ENCODE data around the gene MPZ.

The MPZ gene

DNA sequence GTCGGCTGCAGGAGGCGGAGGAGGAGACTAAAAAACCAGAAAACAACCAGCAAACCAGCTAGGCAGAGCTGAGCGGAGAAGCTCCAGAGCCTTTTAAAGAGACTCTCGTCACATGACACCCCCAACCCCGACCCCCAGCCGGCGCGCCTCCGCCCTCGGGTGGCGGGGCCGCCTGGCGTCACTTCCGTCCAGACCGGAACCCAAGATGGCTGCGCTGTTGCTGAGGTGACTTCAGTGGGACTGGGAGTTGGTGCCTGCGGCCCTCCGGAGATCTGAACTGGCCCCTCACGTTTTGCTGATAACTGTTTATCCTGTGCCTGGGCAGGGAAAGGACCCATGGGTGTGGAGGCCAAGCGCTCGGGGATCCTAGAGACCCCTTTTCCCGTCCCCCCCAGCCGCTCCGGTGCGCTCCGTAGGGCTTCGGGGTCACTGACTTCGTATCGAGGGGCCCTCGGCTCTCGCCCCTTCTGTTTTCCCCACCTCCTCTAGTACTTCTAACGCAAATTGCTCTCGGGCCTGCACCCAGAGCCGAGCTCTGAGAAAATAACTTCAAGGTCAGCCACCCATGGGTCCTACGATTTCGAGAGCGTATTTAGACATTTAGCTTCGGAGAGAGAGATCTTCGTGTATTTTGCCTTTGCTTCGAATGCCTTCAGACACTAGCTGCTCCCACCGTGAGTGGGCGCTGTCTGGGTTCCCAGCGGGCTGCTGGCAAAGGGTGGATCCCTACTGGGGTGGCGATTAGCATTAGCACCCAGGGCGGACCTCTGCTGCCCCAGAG, 4.6 kb upstream of the MPZ start, which contains the start of gene SDHC:
TSS of gene SDHC (plus strand) at position 181 of the 781 bp plus-strand sequence. CDS start at position 206, 25 bp downstream.
- ChIA-PET CTCF (interaction anchor here (0.6 to 2.0 kb wide), 10 partner anchors 12 to 112 kb away, joined by 3 to 9 read pairs (median 3); partner anchors contain the start of genes CFAP126, NDUFS2 and TOMM40L), POLR2A (interaction anchor here (0.6 to 2.4 kb wide), 10 partner anchors 8 to 156 kb away, joined by 3 to 11 read pairs (median 4); partner anchors contain the start of genes PCP4L1 and TOMM40L)
- Histone ChIP-seq H3K4me1 (ENCODE audit: control insufficient read depth, insufficient read depth, low read length) (0 out of 2 replicates have a peak, but pooled peaks cover 4% of the 10 kb centered on the region), H3K9me3 (ENCODE audit: control insufficient read depth, insufficient read depth, low read depth, low read length) (no peaks in the 10 kb centered on the region), H3K4me3 (ENCODE audit: low read depth, low read length) (peak within 1 kb of the TSS; percentile 92), H3K36me3 (ENCODE audit: control insufficient read depth in 2 of 2, insufficient read depth in 1 of 2, low read length in 2 of 2) (peaks cover 1 to 2% of the 10 kb centered on the region in 2 experiments; a peak in 2 of 3 replicates), H3K27ac (ENCODE audit: extremely low read depth, low read depth, low read length) (peak within 1 kb of the TSS; percentile 69)
- no peak for TF ChIP-seq ZNF48 (tag by site-specific recombination; IDR thresholded peaks at IDR 0.05)
- no peak for TF ChIP-seq ZNF112 (tag by site-specific recombination; IDR thresholded peaks at IDR 0.05)
- TF ChIP-seq MYNN (tag by site-specific recombination; IDR thresholded peaks at IDR 0.05; ENCODE audit: borderline replicate concordance) = no peak
- TF ChIP-seq, protein P1, sequence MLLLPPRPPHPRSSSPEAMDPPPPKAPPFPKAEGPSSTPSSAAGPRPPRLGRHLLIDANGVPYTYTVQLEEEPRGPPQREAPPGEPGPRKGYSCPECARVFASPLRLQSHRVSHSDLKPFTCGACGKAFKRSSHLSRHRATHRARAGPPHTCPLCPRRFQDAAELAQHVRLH (tag by site-specific recombination; IDR thresholded peaks at IDR 0.05) = 0 out of 2 replicates have a peak, but pooled peaks have one; percentile 46
- no peak for TF ChIP-seq ZFP37 (tag by site-specific recombination; IDR thresholded peaks at IDR 0.05)
- no peak for TF ChIP-seq ZFP3 (tag by site-specific recombination; IDR thresholded peaks at IDR 0.05; ENCODE audit: low read depth)
- no peak for TF ChIP-seq ZNF155 (tag by site-specific recombination; IDR thresholded peaks at IDR 0.05)
- TF ChIP-seq ZNF366 (tag by site-specific recombination; conservative IDR thresholded peaks at IDR 0.05) = no peak
- TF ChIP-seq, protein P2, sequence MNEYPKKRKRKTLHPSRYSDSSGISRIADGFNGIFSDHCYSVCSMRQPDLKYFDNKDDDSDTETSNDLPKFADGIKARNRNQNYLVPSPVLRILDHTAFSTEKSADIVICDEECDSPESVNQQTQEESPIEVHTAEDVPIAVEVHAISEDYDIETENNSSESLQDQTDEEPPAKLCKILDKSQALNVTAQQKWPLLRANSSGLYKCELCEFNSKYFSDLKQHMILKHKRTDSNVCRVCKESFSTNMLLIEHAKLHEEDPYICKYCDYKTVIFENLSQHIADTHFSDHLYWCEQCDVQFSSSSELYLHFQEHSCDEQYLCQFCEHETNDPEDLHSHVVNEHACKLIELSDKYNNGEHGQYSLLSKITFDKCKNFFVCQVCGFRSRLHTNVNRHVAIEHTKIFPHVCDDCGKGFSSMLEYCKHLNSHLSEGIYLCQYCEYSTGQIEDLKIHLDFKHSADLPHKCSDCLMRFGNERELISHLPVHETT (tag by site-specific recombination; IDR thresholded peaks at IDR 0.05) = peak; percentile 74
- no peak for TF ChIP-seq ZNF23 (tag by site-specific recombination; IDR thresholded peaks at IDR 0.05; ENCODE audit: borderline replicate concordance)
- TF ChIP-seq ZNF292 (tag by site-specific recombination; IDR thresholded peaks at IDR 0.05; ENCODE audit: borderline replicate concordance, low read depth) = no peak
- TF ChIP-seq ZNF660 (tag by site-specific recombination; IDR thresholded peaks at IDR 0.05) = peak; percentile 49; the same call in 1 of the 2 replicates
- TF ChIP-seq RBAK (tag by site-specific recombination; IDR thresholded peaks at IDR 0.05) = no peak
- TF ChIP-seq KLF16 (tag by site-specific recombination; IDR thresholded peaks at IDR 0.05) = peak; percentile 80; the same call in 1 of the 2 replicates
- TF ChIP-seq ZNF529 (tag by site-specific recombination; IDR thresholded peaks at IDR 0.05; ENCODE audit: insufficient replicate concordance) = no peak
- TF ChIP-seq ZNF274 (IDR thresholded peaks at IDR 0.05; ENCODE audit: low read length) = no peak
- TF ChIP-seq ZNF274 (tag by site-specific recombination; IDR thresholded peaks at IDR 0.05; ENCODE audit: borderline replicate concordance) = no peak
- no peak for TF ChIP-seq ZSCAN23 (tag by site-specific recombination; IDR thresholded peaks at IDR 0.05)
- TF ChIP-seq, protein P3, sequence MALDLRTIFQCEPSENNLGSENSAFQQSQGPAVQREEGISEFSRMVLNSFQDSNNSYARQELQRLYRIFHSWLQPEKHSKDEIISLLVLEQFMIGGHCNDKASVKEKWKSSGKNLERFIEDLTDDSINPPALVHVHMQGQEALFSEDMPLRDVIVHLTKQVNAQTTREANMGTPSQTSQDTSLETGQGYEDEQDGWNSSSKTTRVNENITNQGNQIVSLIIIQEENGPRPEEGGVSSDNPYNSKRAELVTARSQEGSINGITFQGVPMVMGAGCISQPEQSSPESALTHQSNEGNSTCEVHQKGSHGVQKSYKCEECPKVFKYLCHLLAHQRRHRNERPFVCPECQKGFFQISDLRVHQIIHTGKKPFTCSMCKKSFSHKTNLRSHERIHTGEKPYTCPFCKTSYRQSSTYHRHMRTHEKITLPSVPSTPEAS (tag by site-specific recombination; IDR thresholded peaks at IDR 0.05) = no peak
- TF ChIP-seq ZNF549 (tag by site-specific recombination; IDR thresholded peaks at IDR 0.05) = no peak
- TF ChIP-seq, protein P4, sequence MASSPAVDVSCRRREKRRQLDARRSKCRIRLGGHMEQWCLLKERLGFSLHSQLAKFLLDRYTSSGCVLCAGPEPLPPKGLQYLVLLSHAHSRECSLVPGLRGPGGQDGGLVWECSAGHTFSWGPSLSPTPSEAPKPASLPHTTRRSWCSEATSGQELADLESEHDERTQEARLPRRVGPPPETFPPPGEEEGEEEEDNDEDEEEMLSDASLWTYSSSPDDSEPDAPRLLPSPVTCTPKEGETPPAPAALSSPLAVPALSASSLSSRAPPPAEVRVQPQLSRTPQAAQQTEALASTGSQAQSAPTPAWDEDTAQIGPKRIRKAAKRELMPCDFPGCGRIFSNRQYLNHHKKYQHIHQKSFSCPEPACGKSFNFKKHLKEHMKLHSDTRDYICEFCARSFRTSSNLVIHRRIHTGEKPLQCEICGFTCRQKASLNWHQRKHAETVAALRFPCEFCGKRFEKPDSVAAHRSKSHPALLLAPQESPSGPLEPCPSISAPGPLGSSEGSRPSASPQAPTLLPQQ (tag by site-specific recombination; IDR thresholded peaks at IDR 0.05) = 0 out of 2 replicates have a peak, but pooled peaks have one; percentile 52
- TF ChIP-seq ZNF624 (tag by site-specific recombination; IDR thresholded peaks at IDR 0.05) = no peak
- no peak for TF ChIP-seq ZNF350 (tag by site-specific recombination; IDR thresholded peaks at IDR 0.05)
- TF ChIP-seq, protein P5, sequence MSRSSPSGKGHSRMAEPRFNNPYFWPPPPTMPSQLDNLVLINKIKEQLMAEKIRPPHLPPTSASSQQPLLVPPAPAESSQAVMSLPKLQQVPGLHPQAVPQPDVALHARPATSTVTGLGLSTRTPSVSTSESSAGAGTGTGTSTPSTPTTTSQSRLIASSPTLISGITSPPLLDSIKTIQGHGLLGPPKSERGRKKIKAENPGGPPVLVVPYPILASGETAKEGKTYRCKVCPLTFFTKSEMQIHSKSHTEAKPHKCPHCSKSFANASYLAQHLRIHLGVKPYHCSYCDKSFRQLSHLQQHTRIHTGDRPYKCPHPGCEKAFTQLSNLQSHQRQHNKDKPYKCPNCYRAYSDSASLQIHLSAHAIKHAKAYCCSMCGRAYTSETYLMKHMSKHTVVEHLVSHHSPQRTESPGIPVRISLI (tag by site-specific recombination; IDR thresholded peaks at IDR 0.05) = no peak
- no peak for TF ChIP-seq ZNF747 (tag by site-specific recombination; IDR thresholded peaks at IDR 0.05)
- TF ChIP-seq ZNF416 (tag by site-specific recombination; IDR thresholded peaks at IDR 0.05) = no peak
- TF ChIP-seq, protein P6, sequence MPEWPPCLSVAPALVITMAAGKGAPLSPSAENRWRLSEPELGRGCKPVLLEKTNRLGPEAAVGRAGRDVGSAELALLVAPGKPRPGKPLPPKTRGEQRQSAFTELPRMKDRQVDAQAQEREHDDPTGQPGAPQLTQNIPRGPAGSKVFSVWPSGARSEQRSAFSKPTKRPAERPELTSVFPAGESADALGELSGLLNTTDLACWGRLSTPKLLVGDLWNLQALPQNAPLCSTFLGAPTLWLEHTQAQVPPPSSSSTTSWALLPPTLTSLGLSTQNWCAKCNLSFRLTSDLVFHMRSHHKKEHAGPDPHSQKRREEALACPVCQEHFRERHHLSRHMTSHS (tag by site-specific recombination; IDR thresholded peaks at IDR 0.05) = no peak
- no peak for TF ChIP-seq ZNF623 (tag by site-specific recombination; IDR thresholded peaks at IDR 0.05)
- TF ChIP-seq ZNF558 (tag by site-specific recombination; IDR thresholded peaks at IDR 0.05) = no peak
- no peak for TF ChIP-seq IKZF3 (tag by site-specific recombination; IDR thresholded peaks at IDR 0.05)
- no peak for TF ChIP-seq WT1 (tag by site-specific recombination; IDR thresholded peaks at IDR 0.05)
- TF ChIP-seq ZNF843 (tag by site-specific recombination; IDR thresholded peaks at IDR 0.05) = peak; percentile 50
